GM04504 (cell line): Measurements from ENCODE around the gene PLAGL1.
"Not testable (repeated sequence)": the region's sequence is repeated elsewhere in the genome, so short reads cannot be mapped to it uniquely, and the experiment has no call there.

Experiments
- DNase-seq: peaks from one replicate; pipeline ENCODE4 v3.0.0-alpha.2; 2012; ENCODE audit warnings: low read depth

The PLAGL1 gene

GRCh38 chr6:143937668-143937970 lies 70.4 kb downstream of the PLAGL1 start:
- DNase-seq: no peak

GRCh38 chr6:143936778-143937667 lies 71.0 kb downstream of the PLAGL1 start:
- DNase-seq: no peak

- DNase-seq: no peak
These were observed 71.7 kb downstream of the PLAGL1 start for GRCh38 chr6:143936347-143936746.

- no peak for DNase-seq
These were observed 73.2 kb downstream of the PLAGL1 start for GRCh38 chr6:143934867-143935266.

GRCh38 chr6:143934331-143934730 lies 73.7 kb downstream of the PLAGL1 start:
- no peak for DNase-seq

- DNase-seq: no peak
These were observed 78.1 kb downstream of the PLAGL1 start for GRCh38 chr6:143929975-143930374.

GRCh38 chr6:143928853-143929252 lies 79.2 kb downstream of the PLAGL1 start:
- no peak for DNase-seq

- not testable (repeated sequence) for DNase-seq
These were observed 91.0 kb downstream of the PLAGL1 start for GRCh38 chr6:143917026-143917425.

GRCh38 chr6:143912671-143913070 lies 95.4 kb downstream of the PLAGL1 start:
- no peak for DNase-seq

GRCh38 chr6:143911028-143911427 lies 97.0 kb downstream of the PLAGL1 start:
- DNase-seq: no peak

- no peak for DNase-seq
These were observed 105.2 kb downstream of the PLAGL1 start for GRCh38 chr6:143902827-143903226.

GRCh38 chr6:143901885-143902750 lies 105.9 kb downstream of the PLAGL1 start:
- peak; percentile 4 for DNase-seq

GRCh38 chr6:143900358-143900757 lies 107.7 kb downstream of the PLAGL1 start:
- DNase-seq: no peak

- DNase-seq: no peak
These were observed 111.8 kb downstream of the PLAGL1 start for GRCh38 chr6:143896126-143896860.

GRCh38 chr6:143894655-143895054 lies 113.4 kb downstream of the PLAGL1 start:
- no peak for DNase-seq
